HG03432 (cell line): ENCODE results near the gene MRPL17.
"Not testable (repeated sequence)": the region's sequence is repeated elsewhere in the genome, so short reads cannot be mapped to it uniquely, and the experiment has no call there.

Source experiments
- ATAC-seq: cut with Tn5 transposase; IDR thresholded peaks from one replicate; pipeline ENCODE4 v1.9.1; 2021; ENCODE audit warnings: mild to moderate bottlenecking, moderate library complexity; ENCODE audit not compliant: unreplicated experiment

Gene MRPL17

DNA sequence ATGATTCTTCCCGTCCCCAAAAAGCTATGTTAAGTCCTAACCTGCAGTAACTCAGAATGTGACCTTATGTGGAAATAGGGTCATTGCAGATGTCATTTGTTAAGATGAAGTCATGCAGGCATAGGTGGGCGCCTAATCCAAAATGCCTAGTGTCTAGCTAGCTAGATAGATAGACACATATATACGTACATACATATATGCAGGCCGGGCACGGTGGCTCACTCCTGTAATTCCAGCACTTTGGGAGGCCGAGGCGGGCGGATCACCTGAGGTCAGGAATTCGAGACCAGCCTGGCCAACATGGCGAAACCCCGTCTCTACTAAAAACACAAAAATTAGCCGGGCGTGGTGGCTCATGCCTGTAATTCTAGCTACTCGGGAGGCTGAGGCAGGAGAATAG is 928 bp upstream of the MRPL17 start:
- ATAC-seq: not testable (repeated sequence)

DNA sequence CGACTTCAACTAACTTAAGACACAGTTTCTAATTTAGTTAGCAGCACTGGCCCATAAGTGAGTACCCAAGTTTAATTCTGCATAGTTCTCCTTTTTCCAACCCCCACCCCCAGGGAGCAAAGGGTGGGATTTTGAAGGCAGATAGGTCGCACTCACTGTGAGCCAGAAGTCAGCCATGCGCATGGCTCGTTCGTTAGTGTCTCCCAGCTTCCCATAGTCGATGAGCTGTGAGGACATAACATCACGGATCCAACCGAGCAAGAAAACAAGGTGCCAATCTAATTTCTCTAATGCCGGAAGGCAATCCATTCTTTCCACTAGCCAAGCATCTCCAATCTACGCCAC is 577 bp downstream of the MRPL17 start:
- ATAC-seq: peak; percentile 0

DNA sequence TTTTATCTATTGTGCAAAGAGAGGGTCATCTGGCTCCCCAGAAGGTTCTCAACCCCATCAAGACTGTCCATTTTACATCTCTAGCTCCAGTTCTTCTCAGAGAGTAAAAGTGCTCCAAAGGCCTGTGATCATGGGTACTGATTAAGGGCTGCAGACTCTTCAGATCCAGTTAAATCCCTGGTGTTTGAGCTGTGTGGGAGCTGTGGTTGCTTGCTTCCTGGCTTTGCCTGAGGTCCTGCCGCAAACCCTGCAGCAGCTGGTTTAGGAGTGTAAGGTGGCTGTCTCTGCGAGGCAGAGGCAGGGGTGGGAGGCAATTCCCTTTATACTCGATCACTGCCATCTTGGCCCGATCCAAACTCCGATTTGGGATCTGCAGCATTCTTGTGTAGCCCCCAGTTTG is 1.2 kb downstream of the MRPL17 start:
- no peak for ATAC-seq

DNA sequence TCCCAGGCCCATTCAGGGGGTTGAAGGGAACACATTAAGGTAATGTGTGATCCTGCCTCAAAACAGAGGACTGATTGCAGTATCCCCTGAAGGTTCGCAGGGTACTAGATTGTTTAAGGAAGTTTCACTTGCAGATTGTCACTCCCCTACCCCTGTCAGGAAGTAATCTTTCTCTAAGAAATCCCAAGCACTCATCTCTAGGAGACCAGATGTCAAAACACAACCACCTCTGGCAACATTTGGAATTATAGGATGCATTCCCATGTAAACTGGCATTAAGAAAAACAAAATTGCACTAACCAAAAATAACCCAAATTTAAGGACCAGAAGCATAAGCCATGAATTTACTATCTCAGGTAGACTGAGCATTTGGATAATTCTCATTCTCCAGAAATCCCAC is 1.6 kb downstream of the MRPL17 start:
- no peak for ATAC-seq

DNA sequence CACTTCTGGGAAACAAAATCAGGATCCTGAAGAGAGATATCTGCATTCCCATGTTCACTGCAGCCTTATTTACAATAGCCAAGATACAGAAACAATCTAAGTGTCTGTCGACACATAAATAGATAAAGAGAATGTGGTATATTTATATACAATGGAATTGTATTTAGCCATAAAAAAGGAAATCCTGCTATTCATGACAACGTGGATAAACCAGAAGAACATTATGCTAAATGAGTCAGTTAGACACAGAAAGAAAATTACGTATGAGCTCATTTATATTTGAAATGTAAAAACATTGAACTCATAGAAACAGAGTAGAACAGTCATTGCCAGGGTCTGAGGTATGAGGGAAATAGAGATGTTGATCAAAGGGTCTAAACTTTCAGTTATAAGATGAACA is 6.1 kb downstream of the MRPL17 start:
- ATAC-seq: no peak

DNA sequence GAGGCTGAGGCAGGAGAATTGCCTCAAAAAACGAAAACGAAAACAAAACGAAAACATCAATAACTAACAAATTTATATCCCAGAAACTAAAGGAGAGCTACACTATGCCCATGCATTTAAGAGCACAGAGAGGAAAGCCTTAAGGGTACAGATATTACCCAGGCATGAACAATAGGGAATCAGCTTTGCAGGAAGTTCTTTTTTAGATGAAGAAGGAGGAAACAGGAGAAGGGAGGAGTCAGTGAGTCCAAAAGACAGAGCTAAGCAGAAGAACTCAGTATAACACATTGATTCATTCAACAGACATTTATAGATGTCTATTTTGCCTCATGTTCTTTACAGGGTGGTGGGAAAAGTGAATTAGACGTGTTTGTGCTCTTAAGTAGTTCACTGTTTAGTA is 8.3 kb downstream of the MRPL17 start:
- ATAC-seq: no peak

DNA sequence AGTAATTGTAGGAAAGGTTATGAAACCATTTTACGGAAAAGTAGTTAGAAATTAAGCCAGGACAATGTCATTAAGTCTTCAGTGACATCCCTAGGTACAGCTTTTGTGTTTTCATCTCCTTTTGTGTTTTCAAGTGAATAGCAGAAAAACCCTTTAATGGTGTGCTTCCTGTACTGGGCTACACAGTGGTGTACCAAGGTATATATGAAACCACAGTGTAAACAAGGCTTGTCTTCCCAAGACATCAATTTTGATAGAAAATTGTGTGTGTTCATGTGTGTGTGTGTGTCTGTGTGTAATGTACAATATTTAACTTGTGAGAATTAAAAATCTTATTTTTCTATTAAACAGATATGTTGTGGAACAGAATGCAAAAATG is 8.9 kb downstream of the MRPL17 start:
- no peak for ATAC-seq

DNA sequence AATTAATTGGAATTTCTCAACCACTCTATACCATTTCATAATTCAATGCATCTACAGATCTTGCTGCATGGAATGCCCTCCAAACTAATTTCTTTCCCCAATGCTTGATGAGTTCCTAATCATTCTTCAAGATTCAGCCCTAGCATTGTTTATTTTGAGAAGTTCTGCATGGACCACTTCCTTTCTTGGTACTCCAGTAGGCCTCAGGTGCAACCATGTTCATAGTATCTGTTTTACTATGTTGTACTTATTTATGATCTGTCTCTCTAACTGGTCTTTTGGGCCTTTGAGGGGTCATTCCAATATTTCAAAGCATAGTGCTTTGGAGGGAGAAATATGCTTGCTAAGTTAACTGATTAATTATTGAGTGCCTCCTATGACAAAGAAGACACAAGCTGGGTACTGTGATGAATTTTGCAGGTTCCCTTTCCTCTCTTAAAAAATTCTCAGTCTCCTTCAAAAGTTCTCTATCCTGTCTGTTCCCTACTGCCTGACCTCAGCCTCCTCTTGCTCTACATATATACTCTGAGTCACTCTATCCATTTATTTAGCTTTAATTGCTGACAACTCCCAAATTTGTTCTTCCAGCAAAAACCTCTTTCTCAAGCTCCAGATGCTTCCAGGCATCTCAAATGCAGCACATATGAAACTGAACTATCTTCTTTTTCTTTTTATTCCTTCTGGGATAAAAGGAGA is 9.5 kb downstream of the MRPL17 start:
- no peak for ATAC-seq

DNA sequence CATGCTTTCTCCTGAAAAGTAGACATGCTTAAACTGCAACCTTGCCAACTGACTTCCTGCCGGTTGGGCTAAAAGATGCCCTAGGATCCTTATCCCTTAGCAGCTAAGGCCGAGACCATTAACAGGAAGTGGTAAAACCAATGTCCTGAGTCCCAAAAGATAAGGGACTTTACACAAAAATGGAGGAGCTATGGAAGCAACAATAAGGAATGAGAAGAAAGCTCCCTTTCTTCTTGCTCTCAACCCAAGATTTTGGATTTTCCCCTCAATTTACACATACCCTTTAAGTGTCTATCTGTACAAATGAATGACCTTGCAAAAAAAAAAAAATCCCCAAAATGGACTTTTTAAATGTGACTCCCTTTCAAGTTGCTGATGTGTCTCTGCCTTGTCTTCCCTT is 11.1 kb downstream of the MRPL17 start:
- ATAC-seq: no peak

DNA sequence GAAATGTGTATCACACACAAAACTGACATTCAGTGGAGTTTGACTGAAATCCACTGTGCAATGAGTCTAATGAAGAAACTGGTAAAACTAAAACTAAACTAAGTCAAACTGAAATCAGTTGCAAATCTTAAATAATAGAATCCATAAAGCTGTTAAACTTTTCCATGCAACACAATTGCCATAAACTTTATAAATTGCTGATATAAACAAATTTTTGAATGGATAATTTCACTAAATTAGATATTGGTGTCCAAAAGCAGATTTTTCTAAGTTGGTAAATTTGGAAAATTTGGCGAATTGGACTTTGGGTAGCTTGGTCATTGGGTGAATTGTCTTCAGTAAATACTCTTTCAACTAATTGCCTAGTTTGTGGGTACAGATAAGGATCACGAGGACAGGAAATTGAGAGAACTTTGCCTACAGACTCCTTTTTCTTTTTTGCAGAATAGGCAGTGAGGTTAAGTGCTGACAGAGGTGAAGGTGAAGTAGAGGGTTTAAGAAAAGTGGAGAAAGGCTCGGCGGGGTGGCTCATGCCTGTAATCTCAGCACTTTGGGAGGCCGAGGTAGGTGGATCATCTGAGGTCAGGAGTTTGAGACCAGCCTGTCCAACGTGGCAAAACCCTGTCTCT is 12.8 kb downstream of the MRPL17 start:
- no peak for ATAC-seq

DNA sequence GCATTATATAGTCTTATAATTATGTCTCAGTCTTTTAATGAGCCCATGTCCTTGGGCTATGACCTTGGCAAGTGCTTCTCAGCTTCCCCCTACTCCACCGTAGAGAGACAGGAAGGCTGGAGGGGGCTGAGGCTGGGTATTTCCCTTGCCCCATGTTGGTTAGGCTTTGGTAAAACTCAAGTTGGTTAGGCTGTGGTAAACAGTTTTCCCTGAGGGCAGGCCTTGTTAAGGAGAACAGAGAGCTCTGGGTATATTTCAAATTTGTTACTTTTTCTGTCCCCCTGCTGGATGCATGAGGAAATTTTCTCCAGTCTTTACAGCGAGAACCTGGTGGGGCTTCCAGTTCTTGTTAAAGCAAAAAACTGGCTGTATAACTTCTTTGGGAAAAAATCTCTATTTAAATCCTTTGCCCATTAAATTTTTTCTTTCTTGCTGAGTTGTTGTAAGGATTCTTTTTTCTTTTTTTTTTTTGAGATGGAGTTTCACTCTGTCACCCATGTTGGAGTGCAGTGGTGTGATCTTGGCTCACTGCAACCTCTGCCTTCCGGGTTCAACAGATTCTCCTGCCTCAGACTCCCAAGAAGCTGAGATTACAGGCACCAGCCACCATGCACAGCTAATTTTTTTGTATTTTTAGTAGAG is 15.3 kb downstream of the MRPL17 start:
- peak; percentile 76 for ATAC-seq

DNA sequence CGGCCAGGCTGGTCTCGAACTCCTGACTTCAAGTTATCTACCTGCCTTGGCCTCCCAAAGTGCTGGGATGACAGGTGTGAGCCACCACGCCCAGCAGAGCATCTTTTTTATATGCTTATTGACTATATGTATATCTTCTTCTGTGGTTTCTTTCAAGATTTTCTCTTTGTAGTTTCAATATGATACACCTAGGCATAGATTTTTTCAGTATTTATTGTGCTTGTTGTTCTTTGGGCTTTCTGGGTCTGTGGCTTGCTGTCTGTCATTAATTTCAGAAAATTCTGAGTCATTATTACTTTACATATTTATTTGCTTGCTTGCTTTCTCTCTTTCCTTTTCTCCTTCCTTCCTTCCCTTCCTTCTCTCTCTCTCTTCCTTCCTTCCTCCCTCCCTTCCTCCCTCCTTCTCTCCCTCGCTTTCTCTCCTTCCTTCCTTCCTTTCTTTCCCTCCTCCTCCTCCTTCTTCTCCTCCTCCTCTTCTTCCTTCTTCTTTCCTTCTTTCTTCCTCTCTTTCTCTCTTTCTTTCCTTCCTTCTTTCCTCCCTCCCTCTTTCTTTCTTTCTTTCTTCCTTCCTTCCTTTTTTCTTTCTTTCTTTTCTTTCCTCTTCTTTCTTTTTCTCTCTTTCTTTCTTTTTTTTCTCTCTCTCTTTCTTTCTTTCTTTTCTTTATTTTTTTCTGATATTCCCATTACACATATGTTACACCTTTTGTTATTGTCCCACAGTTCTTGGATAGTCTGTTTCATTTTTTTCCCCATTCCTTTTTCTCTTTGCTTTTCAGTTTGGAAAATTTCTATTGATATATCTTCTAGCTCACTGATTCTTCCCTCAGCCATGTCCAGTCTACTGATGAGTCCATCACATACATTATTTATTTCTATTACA is 16.6 kb downstream of the MRPL17 start:
- ATAC-seq: no peak

DNA sequence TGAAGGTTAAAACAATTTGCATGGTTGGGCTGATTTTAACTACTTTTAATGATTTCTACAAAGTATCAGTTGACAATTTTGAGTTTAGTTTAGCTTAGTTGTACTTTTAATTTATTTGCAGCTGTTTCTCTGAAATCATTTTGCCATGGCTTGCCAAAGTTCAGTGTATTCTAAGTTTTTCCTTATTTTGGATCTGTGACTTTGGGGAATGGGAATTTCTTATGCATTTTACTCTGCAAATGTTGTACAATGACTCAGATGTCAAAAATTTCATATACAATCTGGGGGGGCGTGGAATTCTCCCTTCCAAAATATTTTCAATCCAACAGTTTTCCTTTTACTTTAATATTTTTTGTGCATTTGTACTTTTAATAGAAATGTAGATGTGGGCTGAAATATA is 18.6 kb downstream of the MRPL17 start:
- ATAC-seq: no peak

DNA sequence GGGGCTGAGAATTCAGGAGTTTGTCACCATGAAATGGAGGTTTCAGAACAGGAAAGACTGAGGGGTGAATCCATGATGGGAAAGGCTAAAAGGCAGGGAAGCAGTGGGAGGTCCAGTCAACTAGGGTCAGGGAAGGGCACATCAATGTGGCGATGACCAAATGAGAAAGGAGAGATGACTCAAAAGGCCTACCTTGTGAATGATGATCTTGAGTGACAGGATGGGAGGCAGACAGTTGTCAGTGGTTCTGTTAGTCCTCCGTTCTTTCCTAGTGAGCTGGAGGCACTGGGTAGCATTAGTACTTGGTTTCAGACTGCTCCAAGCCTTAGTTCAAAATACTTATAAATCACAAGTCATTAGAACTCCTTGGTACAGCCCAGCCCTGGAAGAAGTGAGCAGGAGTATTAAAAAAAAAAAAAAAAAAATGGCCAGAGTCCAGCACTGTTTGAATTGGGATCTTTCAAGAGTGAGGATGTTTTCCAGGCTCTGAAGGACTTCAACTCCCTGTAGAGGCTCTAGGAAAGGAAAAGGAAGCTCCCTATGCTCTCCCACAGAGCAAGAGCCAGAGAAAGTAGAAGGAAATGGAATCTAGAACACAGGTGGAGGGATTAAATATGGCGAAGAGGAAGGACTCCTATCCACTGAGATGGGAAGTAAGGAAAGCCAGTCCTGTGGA is 19.2 kb downstream of the MRPL17 start:
- ATAC-seq: no peak

DNA sequence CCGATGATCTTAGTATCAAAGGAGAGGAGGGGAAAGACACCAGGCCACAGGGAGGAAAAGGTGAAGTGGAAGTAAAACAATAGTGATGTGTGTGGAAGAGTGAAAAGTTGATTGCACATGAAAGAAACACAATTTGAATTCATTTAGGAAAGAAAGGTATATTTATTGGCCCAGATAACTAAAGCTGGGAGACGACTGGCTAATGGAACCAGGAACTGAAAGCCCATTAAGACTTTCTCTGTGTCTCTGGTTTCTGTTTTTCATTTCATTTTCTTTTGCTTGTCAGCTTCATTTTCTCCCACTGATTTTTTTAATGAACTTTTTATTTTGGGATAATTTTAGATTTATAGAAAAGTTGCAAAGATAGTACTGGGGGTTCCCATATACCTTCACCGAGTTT is 22.4 kb downstream of the MRPL17 start:
- ATAC-seq: no peak

DNA sequence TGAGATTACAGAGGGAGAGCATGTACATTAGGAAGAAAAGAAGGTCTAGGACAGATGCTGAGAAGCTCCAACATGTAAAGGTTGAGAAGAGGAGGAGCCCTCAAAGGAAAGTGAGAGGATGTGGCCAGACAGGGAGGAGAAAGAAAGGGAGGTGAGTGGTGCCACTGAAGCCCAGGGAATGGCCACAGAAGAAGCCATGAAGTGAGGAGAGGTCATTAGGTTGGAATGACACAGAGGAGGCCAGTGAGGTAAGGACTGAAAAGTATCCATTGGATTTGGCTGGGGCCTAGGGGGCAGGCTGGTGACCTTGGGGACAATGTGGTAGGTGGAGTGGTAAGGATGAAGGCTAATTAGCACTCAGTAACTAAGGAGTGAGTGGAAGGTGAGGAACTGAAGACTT is 24.5 kb downstream of the MRPL17 start:
- no peak for ATAC-seq

DNA sequence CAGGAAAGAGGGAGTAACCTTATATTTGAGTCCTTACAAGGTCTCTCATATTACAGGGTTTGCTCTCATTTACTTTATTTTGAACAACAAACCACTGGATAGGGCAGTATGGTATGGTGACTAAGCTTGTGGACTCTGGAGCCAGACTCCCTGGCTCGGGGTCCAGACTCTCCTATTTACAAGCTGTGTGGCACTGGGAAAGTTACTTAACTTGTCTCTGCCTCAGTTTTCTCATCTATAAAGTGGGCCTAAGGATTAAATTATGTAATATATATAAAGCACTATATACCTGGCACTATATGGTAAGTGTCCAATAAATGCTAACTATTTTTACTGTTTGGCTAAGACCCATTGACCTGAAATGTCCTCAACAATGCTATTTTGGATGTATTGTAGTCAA is 25.8 kb downstream of the MRPL17 start:
- ATAC-seq: no peak

DNA sequence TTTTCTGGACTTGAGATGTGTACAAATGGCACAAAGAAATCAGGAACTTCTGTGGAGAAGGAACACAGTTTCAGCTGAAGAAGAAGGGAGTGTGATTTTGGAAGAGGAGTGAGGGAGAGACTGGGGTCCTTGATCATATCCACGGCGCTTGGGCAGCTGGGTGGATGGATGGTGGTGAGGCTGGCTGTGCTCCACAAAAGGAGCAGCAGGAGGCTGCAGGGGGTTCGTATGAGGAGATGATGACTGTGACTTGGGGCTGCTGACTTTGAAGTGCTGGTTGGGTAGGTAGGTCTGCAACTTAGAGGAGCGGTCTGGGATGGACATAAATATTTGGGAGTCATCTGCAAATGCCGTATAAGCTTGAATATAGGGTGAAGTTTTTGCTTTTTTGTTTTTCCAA is 26.2 kb downstream of the MRPL17 start:
- no peak for ATAC-seq

DNA sequence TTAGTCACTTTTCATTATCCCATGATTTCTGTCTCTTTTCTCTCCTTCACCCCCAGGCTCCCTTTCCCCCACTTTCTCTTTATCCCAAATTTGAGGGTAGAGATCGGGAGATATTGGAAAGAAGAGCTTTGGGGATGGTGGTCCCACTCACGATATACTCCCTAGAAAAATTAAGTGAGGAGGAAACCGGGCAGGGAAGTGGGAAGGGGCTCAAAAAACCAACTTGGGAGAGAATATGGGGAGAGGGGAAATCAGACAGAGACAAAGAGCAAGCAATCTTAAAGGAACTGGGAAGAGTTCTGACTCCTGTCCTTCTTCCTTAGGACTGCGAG is 26.6 kb downstream of the MRPL17 start:
- no peak for ATAC-seq

DNA sequence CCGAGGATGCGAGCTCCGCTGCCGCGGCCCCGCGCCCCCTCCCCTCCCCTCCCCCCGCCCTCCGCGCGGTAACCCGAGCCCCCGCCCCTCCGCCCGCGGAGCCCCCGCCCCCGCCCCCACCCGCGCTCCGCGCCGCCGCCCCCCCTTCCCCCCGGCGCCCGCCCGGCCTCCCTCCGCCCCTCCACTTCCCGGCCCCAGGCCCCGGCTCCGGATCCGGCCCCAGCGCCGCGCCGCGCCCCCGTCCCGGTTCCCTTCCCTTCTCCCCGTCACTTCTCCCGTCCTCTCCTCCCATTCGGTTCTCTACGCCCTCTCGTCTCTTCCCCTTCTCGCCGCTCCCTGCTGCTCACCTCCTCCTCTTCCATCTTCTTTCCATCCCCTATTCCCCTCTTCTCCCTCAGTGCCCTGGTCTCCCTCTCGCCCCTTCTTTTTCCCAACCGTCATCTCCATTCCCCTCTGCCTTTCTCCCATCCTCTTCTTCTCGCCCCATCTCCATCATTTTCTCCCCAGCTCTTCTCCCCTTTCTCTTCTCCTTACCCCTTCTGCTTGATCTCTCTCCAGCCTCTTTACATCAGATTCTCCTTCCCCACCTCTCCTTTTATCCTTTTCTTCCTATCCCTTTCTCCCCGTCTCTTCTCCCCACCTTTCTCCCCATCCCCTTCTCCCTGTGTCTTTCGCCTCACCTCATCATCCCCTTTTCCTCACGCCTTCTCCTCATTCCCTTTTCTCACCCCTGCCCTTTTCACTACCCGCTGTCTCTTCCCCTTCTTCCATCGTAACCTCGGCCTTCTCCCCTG is 27.2 kb downstream of the MRPL17 start, which contains the start of gene DCHS1:
DCHS1 (minus strand) TSS at position 20 of the 794 bp plus-strand sequence. CDS start 14,196 bp downstream, outside the sequence.
- ATAC-seq: no peak
